ENCODE data around the gene PRTN3.

Gene PRTN3, protein sequence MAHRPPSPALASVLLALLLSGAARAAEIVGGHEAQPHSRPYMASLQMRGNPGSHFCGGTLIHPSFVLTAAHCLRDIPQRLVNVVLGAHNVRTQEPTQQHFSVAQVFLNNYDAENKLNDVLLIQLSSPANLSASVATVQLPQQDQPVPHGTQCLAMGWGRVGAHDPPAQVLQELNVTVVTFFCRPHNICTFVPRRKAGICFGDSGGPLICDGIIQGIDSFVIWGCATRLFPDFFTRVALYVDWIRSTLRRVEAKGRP

DNA sequence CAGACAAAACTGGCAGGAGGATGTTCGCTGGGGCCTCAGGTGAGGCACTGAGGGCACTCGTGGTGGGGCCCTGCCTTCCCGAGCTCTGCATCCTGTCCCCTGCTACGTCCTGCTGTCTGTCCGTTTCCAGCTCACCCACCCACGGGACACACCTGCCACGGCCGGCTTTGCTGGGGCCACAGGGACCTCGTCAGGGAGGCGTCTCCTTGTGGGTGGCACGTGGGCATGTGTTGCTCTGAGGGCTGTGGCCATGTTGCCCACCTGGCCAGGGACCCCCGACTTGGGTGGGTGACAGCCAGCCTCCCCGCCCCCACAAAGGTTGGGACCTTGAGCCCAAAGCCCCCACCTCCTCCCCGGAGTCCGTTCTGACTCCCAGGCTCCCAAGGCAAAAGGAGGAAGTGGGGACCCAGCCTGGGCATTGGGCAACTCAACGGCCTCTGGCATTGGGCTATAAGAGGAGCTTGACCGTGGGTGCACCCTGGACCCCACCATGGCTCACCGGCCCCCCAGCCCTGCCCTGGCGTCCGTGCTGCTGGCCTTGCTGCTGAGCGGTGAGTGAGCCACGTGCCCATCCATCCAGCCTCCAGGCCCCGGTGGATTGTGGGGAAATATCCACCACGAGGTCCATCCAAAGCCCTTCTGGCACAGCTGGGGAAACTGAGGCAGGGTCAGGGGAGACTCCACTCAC lies at the start of gene PRTN3:
Gene PRTN3, plus strand, starts transcription at position 481 of the 688 bp plus-strand sequence. Its CDS starts 10 bp downstream, at position 491.
- no peak within 1 kb of the TSS for H3K9ac ChIP-seq (ENCODE audit: low read depth, low read length)
- no peak within 1 kb of the TSS for H3K27ac ChIP-seq (ENCODE audit: low read depth, low read length)
- H3K4me1 ChIP-seq (ENCODE audit: control insufficient read depth, insufficient read depth, low read length), result no peaks in the 10 kb centered on the region
- peaks cover 15% of the 10 kb centered on the region for H3K27me3 ChIP-seq (ENCODE audit: control insufficient read depth, insufficient read depth, low read length)
- H3K36me3 ChIP-seq (ENCODE audit: control insufficient read depth, insufficient read depth, low read length), result no peaks in the 10 kb centered on the region
- no peak within 1 kb of the TSS for H3K4me3 ChIP-seq (ENCODE audit: low read depth, low read length)
- no peaks in the 10 kb centered on the region for H3K9me3 ChIP-seq (ENCODE audit: control insufficient read depth, insufficient read depth, low read length)

DNA sequence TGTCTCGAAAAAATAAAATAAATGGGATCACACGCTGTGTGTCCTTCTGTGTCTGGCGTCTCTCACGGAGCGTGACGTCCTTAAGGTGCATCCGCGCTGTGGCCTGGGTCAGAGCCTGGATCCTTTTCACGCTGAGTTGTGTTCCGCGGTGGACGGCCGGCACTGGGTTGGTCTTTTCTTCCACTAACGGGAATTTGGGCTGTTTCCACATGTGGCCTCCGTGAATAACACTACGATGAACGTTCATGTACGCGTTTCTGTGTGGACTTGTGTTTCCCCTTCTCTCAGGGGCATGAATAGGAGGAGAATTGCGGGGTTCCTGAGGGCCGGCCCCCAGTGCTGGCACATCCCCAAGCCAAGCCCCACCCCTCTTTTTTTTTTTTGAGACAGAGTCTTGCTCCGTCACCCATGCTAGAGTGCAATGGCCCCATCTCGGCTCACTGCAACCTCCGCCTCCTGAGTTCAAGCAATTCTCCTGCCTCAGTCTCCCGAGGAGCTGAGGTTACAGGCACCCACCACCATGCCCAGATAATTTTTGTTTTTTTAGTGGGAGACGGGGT lies 49.7 kb upstream of the PRTN3 start:
- Histone ChIP-seq H3K9ac (ENCODE audit: low read depth, low read length) (no peak overlapping the region), H3K4me1 (ENCODE audit: control insufficient read depth, insufficient read depth, low read length) (peaks cover 22% of the 10 kb centered on the region), H3K27me3 (ENCODE audit: control insufficient read depth, insufficient read depth, low read length) (no peaks in the 10 kb centered on the region), H3K9me3 (ENCODE audit: control insufficient read depth, insufficient read depth, low read length) (no peaks in the 10 kb centered on the region), H3K36me3 (ENCODE audit: control insufficient read depth, insufficient read depth, low read length) (no peaks in the 10 kb centered on the region; the same call in 1 of the 2 replicates), H3K4me3 (ENCODE audit: low read depth, low read length) (no peak overlapping the region), H3K27ac (ENCODE audit: low read depth, low read length) (no peak overlapping the region)

DNA sequence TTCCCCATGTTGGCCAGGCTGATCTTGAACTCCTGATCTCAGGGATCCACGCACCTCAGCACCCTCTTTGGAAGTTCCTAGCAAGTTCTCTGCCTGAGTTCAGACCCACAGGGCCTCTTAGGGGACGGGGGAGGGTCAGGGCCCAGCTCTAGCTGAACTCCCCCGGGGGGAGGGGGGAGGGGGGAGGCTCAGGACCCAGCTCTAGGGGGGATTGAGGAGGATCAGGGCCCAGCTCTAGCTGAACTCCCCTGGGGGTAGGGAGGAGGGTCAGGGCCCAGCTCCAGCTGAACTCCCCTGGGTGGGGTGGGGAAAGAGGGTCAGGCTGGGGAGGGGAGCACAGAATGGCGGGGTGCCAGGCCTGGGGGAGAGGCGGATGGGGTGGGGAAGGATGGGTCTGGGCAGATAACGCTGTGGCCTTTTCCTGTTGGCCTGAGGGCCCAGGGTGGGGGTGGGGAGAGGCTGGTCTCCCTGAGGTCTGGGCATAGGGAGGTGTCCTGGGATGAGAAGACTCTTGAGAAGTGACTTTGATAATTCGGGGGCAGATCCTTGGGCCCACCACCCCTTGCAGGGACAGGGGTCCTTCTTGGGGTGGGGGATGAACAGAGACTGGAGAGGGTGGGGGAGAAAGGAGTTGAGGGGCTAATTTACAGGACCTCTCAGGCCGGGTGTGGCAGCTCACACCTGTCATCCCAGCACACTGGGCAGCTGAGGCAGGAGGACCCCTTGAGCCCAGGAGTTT lies 49.1 kb upstream of the PRTN3 start:
- H3K27ac ChIP-seq (ENCODE audit: low read depth, low read length), result no peak overlapping the region

DNA sequence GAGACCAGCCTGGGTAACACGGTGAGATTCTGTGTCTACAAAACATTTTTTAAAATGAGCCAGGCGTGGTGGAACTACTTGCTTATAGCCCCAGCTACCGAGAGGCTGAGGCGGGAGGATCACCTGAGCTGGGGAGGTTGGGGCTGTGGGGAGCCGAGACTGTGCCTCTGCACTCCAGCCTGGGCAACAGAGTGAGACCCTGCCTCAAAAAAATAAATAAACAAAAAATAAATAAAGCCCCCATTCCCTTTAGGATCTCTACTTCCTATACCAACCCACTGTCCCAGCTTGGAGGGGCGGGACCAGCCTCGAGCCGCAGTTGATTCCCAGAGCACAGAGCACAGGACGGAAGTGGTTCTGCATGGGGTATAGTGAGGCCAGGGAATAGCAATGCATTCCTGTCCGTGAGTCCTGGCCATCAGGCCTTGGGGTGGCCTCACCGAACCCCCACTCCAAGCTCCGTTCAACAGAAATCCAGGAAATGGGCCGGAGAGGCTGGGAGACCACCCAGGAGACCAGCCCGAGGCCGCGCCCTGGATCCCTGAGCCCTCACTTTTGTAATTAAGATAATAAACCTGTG lies 48.4 kb upstream of the PRTN3 start:
- H3K4me3 ChIP-seq (ENCODE audit: low read depth, low read length), result no peak overlapping the region
- H3K9me3 ChIP-seq (ENCODE audit: control insufficient read depth, insufficient read depth, low read length), result no peaks in the 10 kb centered on the region
- no peaks in the 10 kb centered on the region for H3K27me3 ChIP-seq (ENCODE audit: control insufficient read depth, insufficient read depth, low read length)
- no peak overlapping the region for H3K27ac ChIP-seq (ENCODE audit: low read depth, low read length)
- H3K36me3 ChIP-seq (ENCODE audit: control insufficient read depth, insufficient read depth, low read length), result no peaks in the 10 kb centered on the region; the same call in 1 of the 2 replicates
- peaks cover 22% of the 10 kb centered on the region for H3K4me1 ChIP-seq (ENCODE audit: control insufficient read depth, insufficient read depth, low read length)
- no peak overlapping the region for H3K9ac ChIP-seq (ENCODE audit: low read depth, low read length)

More for the DNA sequence above, 49.1 kb upstream of the PRTN3 start:
- Histone ChIP-seq H3K4me1 (ENCODE audit: control insufficient read depth, insufficient read depth, low read length) (peaks cover 22% of the 10 kb centered on the region), H3K4me3 (ENCODE audit: low read depth, low read length) (no peak overlapping the region), H3K36me3 (ENCODE audit: control insufficient read depth, insufficient read depth, low read length) (no peaks in the 10 kb centered on the region; the same call in 1 of the 2 replicates), H3K9ac (ENCODE audit: low read depth, low read length) (no peak overlapping the region), H3K27me3 (ENCODE audit: control insufficient read depth, insufficient read depth, low read length) (no peaks in the 10 kb centered on the region), H3K9me3 (ENCODE audit: control insufficient read depth, insufficient read depth, low read length) (no peaks in the 10 kb centered on the region)

DNA sequence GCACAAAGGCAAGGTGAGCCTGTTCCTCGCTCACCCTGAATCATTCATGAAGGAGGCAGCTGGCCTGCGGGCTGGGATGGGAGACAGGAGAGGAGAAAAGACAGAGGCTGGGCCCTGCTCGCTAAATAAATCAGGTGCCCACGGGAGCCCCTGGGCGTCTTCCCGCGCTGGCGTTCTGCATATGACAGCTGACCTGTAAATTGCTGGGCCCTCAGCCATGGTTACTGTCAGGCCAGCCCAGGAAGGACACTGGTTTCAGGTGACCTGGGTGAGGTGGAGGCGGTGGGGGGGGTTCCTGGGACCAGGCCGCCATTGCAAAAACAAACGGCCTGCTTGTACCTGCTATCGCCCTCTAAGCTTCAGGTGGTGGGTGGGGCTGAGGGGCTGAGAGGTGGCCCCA lies 47.0 kb upstream of the PRTN3 start:
- Histone ChIP-seq H3K27ac (ENCODE audit: low read depth, low read length) (no peak overlapping the region), H3K9ac (ENCODE audit: low read depth, low read length) (no peak overlapping the region), H3K9me3 (ENCODE audit: control insufficient read depth, insufficient read depth, low read length) (no peaks in the 10 kb centered on the region), H3K27me3 (ENCODE audit: control insufficient read depth, insufficient read depth, low read length) (no peaks in the 10 kb centered on the region), H3K36me3 (ENCODE audit: control insufficient read depth, insufficient read depth, low read length) (peaks cover 5% of the 10 kb centered on the region; the same call in 1 of the 2 replicates), H3K4me3 (ENCODE audit: low read depth, low read length) (no peak overlapping the region), H3K4me1 (ENCODE audit: control insufficient read depth, insufficient read depth, low read length) (peaks cover 18% of the 10 kb centered on the region)

DNA sequence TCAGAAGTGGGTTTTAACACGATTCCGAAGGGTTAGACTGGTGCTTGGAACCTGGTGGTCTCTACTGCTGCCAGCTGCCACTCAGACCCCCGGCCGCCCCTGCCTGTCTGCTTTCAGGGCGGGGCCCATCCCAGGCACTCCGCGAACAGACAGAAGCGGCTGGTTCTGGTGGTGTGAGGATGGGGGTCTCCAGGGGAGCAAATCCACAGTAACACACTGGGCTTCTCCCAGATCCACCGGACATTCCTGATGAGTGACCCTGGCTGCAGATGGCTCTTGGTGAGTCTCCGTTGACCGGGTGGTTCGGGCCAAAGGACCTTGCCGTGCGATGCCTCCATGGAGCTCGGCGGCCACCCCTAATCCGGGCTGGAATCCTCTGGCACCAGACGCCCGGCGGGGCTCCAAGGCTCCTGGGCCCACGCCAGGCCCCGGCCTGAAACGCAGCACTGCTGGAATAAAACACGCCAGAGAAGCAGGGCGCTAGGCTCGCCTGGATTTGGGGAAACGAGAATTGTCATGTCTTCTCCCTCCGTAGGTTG lies 45.7 kb upstream of the PRTN3 start:
- no peak overlapping the region for H3K9ac ChIP-seq (ENCODE audit: low read depth, low read length)
- no peak overlapping the region for H3K4me3 ChIP-seq (ENCODE audit: low read depth, low read length)
- H3K27ac ChIP-seq (ENCODE audit: low read depth, low read length), result no peak overlapping the region

DNA sequence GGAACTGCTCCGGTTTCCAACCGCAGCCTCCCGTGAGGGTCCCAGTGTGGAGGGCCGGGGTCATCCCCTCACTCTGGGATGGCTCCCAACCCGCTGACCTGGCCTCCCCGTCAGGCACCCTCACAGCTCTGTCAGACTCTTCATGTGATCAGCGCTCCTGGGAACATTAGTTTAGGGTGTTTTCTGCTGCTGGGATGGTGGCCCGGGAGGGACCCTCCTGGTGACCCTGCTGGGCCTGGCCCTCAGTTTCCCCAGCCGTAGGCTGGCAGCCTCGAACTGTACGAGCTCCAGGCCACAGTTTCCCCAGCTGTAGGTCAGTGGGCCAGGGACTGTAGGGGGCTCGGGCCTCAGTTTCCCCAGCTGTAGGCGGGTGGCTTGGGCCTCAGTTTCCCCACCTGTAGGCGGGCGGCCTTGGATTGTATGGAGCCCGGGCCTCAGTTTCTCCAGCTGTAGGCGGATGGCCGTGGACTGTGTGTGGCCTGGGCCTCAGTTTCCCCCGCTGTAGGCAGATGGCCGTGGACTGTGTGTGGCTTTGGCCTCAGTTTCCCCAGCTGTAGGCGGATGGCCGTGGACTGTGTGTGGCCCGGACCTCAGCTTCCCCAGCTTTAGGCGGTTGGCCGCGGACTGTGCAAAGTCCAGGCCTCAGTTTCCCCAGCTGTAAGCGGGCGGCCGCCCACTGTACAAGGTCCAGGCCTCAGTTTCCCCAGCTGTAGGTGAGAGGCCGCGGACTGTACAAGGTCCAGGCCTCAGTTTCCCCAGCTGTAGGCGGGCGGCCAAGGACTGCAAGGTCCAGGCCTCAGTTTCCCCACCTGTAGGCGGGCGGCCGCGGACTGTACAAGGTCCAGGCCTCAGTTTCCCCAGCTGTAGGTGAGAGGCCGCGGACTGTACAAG lies 44.9 kb upstream of the PRTN3 start:
- Histone ChIP-seq H3K27me3 (ENCODE audit: control insufficient read depth, insufficient read depth, low read length) (no peaks in the 10 kb centered on the region), H3K4me3 (ENCODE audit: low read depth, low read length) (no peak overlapping the region; the same call in 1 of the 2 replicates), H3K27ac (ENCODE audit: low read depth, low read length) (no peak overlapping the region), H3K36me3 (ENCODE audit: control insufficient read depth, insufficient read depth, low read length) (peaks cover 24% of the 10 kb centered on the region), H3K9ac (ENCODE audit: low read depth, low read length) (no peak overlapping the region), H3K9me3 (ENCODE audit: control insufficient read depth, insufficient read depth, low read length) (no peaks in the 10 kb centered on the region), H3K4me1 (ENCODE audit: control insufficient read depth, insufficient read depth, low read length) (peaks cover 22% of the 10 kb centered on the region)

More for the DNA sequence above, 45.7 kb upstream of the PRTN3 start:
- Histone ChIP-seq H3K27me3 (ENCODE audit: control insufficient read depth, insufficient read depth, low read length) (no peaks in the 10 kb centered on the region), H3K36me3 (ENCODE audit: control insufficient read depth, insufficient read depth, low read length) (peaks cover 16% of the 10 kb centered on the region), H3K4me1 (ENCODE audit: control insufficient read depth, insufficient read depth, low read length) (peaks cover 16% of the 10 kb centered on the region), H3K9me3 (ENCODE audit: control insufficient read depth, insufficient read depth, low read length) (no peaks in the 10 kb centered on the region)

DNA sequence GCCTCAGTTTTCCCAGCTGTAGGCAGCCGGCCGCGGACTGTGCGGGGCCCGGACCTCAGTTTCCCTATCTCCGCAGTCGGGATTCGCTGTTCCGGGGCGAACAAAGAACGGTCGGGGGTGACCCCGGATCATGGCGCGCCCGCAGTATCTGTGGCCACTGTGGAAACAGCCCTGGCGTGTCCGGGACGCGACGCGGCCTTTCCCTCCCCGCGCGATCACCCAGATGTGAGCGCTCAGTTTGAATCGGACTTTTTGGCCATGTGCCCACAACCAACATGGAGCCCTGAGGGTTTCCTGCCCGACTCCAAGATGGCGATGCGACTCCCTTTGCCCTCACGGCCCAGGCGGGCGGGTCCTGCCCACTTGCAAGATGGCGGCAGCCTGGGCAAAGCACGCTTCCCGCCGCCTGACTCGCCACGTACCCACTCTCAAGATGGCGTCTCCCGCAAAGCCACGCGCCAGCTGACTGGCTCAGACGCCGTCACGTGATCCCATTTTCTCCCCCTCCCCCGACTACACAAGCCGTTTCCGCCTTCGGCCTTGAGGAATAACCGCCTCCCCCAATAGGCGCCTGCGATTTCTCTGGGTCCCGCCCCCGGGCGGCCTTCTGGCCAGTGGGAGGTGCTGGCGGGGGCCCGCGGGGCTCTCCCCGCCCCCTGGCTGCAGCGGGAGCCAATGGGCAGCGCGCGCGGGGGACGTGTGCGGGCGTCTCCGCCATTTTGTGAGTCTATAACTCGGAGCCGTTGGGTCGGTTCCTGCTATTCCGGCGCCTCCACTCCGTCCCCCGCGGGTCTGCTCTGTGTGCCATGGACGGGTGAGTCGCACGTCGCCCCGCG lies 43.9 kb upstream of the PRTN3 start, which contains the start of gene PTBP1:
Gene PTBP1, plus strand, starts transcription at position 761 of the 836 bp plus-strand sequence. Its CDS starts 46 bp downstream, at position 807.
- Histone ChIP-seq H3K27ac (ENCODE audit: low read depth, low read length) (peak within 1 kb of the TSS; percentile 99), H3K9me3 (ENCODE audit: control insufficient read depth, insufficient read depth, low read length) (no peaks in the 10 kb centered on the region), H3K27me3 (ENCODE audit: control insufficient read depth, insufficient read depth, low read length) (no peaks in the 10 kb centered on the region), H3K4me3 (ENCODE audit: low read depth, low read length) (peak within 1 kb of the TSS; percentile 98), H3K9ac (ENCODE audit: low read depth, low read length) (peak within 1 kb of the TSS; percentile 94), H3K36me3 (ENCODE audit: control insufficient read depth, insufficient read depth, low read length) (peaks cover 33% of the 10 kb centered on the region), H3K4me1 (ENCODE audit: control insufficient read depth, insufficient read depth, low read length) (peaks cover 25% of the 10 kb centered on the region)

All from HUES48 (cell line).